HG03175 (cell line): Measurements from ENCODE around the gene ZNF175.
"Not testable (repeated sequence)": the region's sequence is repeated elsewhere in the genome, so short reads cannot be mapped to it uniquely, and the experiment has no call there.

ENCODE experiments used
- ATAC-seq: cut with Tn5 transposase; IDR thresholded peaks from one replicate; pipeline ENCODE4 v1.9.1; 2021; ENCODE audit warnings: mild to moderate bottlenecking, moderate library complexity; ENCODE audit not compliant: unreplicated experiment

ZNF175 gene

GRCh38 chr19:51626675-51627074, 55.6 kb downstream of the ZNF175 start:
- ATAC-seq: no peak

GRCh38 chr19:51627491-51628138, 56.5 kb downstream of the ZNF175 start:
- ATAC-seq: no peak

- no peak for ATAC-seq
Observed at GRCh38 chr19:51628153-51628939, 57.3 kb downstream of the ZNF175 start.

- not testable (repeated sequence) for ATAC-seq
Observed at GRCh38 chr19:51630315-51630714, 59.2 kb downstream of the ZNF175 start, which contains the start of gene SIGLEC5. SIGLEC5 (minus strand) TSS chr19:51630401; CDS start chr19:51630335, 66 bp downstream.

- ATAC-seq: no peak
Observed at GRCh38 chr19:51632126-51632525, 61.0 kb downstream of the ZNF175 start.

GRCh38 chr19:51637362-51637978, 66.4 kb downstream of the ZNF175 start:
- ATAC-seq: no peak

GRCh38 chr19:51639916-51640315, 68.8 kb downstream of the ZNF175 start:
- ATAC-seq: no peak

- no peak for ATAC-seq
Observed at GRCh38 chr19:51640386-51640785, 69.3 kb downstream of the ZNF175 start.

- no peak for ATAC-seq
Observed at GRCh38 chr19:51641648-51642047, 70.6 kb downstream of the ZNF175 start.
